IgD-negative memory B cell (primary cell): ENCODE measurements around the gene LIN7B. TPM values are rescaled to one million over a fixed set of nuclear protein-coding genes. Genes with fewer than 3 reads are reported as not detected.

Experiments
- H3K27ac Mint-ChIP-seq, 3 donors: one replicate each; pipeline ENCODE4 v1.8.0; 2020 to 2022; ENCODE audit warnings: mild to moderate bottlenecking in 3 of 3, mixed read lengths in 3 of 3, moderate library complexity in 1 of 3
- H3K27me3 Mint-ChIP-seq: one replicate; pipeline ENCODE4 v1.8.0; 2021; ENCODE audit warnings: mixed read lengths
- H3K36me3 Mint-ChIP-seq: one replicate; pipeline ENCODE4 v1.8.0; 2020; ENCODE audit warnings: mild to moderate bottlenecking, mixed read lengths
- H3K4me1 Mint-ChIP-seq, 3 donors: one replicate each; pipeline ENCODE4 v1.8.0; 2020 to 2022; ENCODE audit warnings: mixed read lengths in 3 of 3, mild to moderate bottlenecking in 1 of 3
- H3K4me3 Mint-ChIP-seq, 4 donors: one replicate each; pipeline ENCODE4 v1.8.0; 2020 to 2022; ENCODE audit warnings: mild to moderate bottlenecking in 4 of 4, mixed read lengths in 4 of 4, moderate library complexity in 3 of 4
- H3K9me3 Mint-ChIP-seq, 3 donors: one replicate each; pipeline ENCODE4 v1.8.0; 2020 to 2021; ENCODE audit warnings: mixed read lengths in 3 of 3, mild to moderate bottlenecking in 1 of 3
- polyA plus RNA-seq: library from polyadenylated mRNA; unstranded; fragments of 300-500 nt; fragmentation: Illumina TruSeq; gene quantifications from one replicate; pipeline ENCODE4 v1.2.3, GENCODE V29; 2021

LIN7B gene
- polyA plus RNA-seq, 1 donor from 2014 or later: 8.3 TPM

DNA sequence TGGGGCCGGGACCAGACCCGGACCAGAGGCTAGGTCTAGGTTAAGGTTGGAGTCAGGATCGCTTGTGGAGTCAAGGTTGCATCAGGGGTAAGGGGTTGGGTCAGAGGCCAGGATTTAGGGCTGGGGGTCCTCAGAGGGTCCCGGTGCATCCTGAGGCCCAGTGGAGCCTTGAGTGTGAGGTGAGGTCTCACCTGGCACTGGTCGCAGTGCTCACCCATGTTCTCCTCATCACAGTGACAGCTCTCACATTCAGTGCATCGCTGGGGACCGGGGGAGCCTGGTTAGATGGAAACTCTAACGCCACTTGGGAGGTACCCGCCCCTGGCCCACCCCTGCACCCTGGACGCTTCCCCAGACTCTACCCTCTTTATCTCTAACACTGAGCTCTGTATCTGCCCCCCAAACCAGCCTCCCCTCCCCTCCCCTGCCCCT is 38.0 kb downstream of the LIN7B start:
- H3K27ac Mint-ChIP-seq: no peak overlapping the region
- H3K4me3 Mint-ChIP-seq: peak overlapping the region in 3 of 4 donors; percentile 66 to 76 (median 72)
- H3K9me3 Mint-ChIP-seq: peaks cover 3 to 8% (median 8%) of the 10 kb centered on the region in 3 donors
- peaks cover 7 to 12% (median 8%) of the 10 kb centered on the region in 3 donors for H3K4me1 Mint-ChIP-seq
- peaks cover 41% of the 10 kb centered on the region for H3K27me3 Mint-ChIP-seq
- no peaks in the 10 kb centered on the region for H3K36me3 Mint-ChIP-seq

DNA sequence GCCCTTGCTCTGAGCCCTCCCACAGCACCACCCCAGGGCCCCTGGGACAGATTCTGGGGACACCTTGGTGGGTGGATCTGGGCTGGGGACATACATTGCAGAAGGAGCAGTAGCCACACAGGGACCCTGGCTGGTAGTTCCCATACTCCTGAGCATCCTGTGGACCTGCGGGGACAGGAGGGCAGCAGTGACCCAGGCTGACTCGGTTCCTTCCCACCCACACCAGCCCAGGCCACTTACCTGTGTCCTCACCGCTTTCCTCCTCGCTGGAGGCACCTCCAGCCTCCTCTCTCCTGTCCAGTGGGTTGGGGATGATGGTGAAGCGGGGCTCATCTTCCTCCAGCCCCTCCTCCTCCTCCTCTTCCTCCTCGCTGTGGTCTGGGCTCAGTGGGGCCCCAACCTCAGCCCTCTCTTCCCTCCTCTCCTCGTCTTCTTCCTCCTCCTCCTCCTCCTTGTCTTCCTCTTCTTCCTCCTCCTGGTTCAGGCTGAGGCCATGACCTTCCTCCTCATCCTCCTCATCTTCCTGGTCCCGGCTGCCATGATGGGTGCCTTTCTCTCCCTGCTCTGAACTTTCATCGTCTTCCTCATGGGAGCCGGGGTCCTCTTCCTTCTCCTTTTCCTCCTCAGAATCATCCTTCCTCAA is 39.1 kb downstream of the LIN7B start:
- H3K36me3 Mint-ChIP-seq: no peaks in the 10 kb centered on the region
- H3K4me1 Mint-ChIP-seq: peaks cover 9 to 12% (median 10%) of the 10 kb centered on the region in 3 donors
- H3K27me3 Mint-ChIP-seq: peaks cover 39% of the 10 kb centered on the region
- H3K9me3 Mint-ChIP-seq: peaks cover 3 to 8% (median 7%) of the 10 kb centered on the region in 3 donors
- H3K4me3 Mint-ChIP-seq: peak overlapping the region in 2 of 4 donors; percentile 36 to 69
- peak overlapping the region in 1 of 3 donors; percentile 33 for H3K27ac Mint-ChIP-seq

GRCh38 chr19:49154279-49154678 is 40.1 kb downstream of the LIN7B start:
- peak overlapping the region in 1 of 4 donors; percentile 36 for H3K4me3 Mint-ChIP-seq
- peaks cover 3 to 8% (median 5%) of the 10 kb centered on the region in 3 donors for H3K9me3 Mint-ChIP-seq
- peaks cover 34% of the 10 kb centered on the region for H3K27me3 Mint-ChIP-seq
- peak overlapping the region in 1 of 3 donors; percentile 33 for H3K27ac Mint-ChIP-seq
- peaks cover 8 to 10% (median 9%) of the 10 kb centered on the region in 3 donors for H3K4me1 Mint-ChIP-seq
- H3K36me3 Mint-ChIP-seq: no peaks in the 10 kb centered on the region

GRCh38 chr19:49155005-49155819 is 41.0 kb downstream of the LIN7B start, which contains the start of gene HRC:
TSS of gene HRC (minus strand) at chr19:49155396. CDS start at chr19:49155237, 159 bp downstream.
- H3K4me3 Mint-ChIP-seq: peak within 1 kb of the TSS in 2 of 4 donors; percentile 36 to 39
- peaks cover 3 to 8% (median 5%) of the 10 kb centered on the region in 3 donors for H3K9me3 Mint-ChIP-seq
- peak within 1 kb of the TSS in 1 of 3 donors; percentile 33 for H3K27ac Mint-ChIP-seq
- peaks cover 30% of the 10 kb centered on the region for H3K27me3 Mint-ChIP-seq
- no peaks in the 10 kb centered on the region for H3K36me3 Mint-ChIP-seq
- peaks cover 7 to 9% (median 8%) of the 10 kb centered on the region in 3 donors for H3K4me1 Mint-ChIP-seq

GRCh38 chr19:49155820-49156346 is 41.7 kb downstream of the LIN7B start:
- H3K27me3 Mint-ChIP-seq: peaks cover 34% of the 10 kb centered on the region
- peaks cover 3 to 8% (median 5%) of the 10 kb centered on the region in 3 donors for H3K9me3 Mint-ChIP-seq
- no peak overlapping the region for H3K27ac Mint-ChIP-seq
- H3K4me3 Mint-ChIP-seq: peak overlapping the region in 1 of 4 donors; percentile 39
- peaks cover 7 to 11% (median 9%) of the 10 kb centered on the region in 3 donors for H3K4me1 Mint-ChIP-seq
- no peaks in the 10 kb centered on the region for H3K36me3 Mint-ChIP-seq

- Mint-ChIP-seq H3K36me3 (no peaks in the 10 kb centered on the region), H3K9me3 (peaks cover 2 to 8% (median 3%) of the 10 kb centered on the region in 3 donors), H3K27me3 (peaks cover 31% of the 10 kb centered on the region), H3K4me1 (peaks cover 3 to 7% (median 3%) of the 10 kb centered on the region in 3 donors), H3K27ac (no peak within 1 kb of the TSS), H3K4me3 (peak within 1 kb of the TSS in 2 of 4 donors; percentile 64 to 78)
These were observed 43.5 kb downstream of the LIN7B start, which contains the start of gene TRPM4 for GRCh38 chr19:49157445-49158224. TSS of gene TRPM4 (plus strand) at chr19:49157792. CDS start at chr19:49157867, 75 bp downstream.

DNA sequence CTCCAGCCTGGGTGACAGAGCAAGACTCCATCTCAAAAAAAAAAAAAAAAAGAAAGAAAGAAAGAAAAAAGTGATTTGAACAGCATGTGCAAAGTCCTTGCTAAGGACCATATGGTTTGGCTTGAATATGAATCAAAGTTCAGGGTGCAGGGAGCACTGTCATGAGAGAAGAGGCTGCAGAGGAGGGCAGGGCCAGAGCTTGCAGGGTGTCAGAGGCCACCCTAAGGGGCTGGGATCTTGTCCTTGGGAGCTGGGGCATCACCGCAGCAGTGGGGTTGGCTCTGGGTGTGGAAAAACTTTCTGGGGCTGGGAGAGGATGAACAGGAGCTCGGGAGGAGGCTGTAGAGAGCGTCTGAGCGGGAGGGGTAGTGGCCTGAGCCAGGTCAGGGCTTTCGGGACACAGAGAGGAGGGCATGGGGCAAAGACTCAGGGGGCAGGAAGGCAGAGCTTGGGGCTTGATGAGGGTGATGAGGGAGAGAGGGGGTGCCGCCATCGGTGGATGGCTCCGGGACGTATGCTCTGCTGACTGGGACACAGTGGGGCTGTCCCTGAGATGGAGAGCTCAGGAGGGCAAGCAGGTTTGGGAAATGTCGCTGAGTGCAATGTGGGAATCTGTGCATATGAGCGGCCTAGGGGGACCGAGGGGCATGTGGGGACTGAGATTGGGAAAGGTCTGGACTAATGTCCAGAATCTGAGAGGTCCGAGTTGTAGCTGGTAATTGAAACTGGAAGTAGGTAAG is 46.5 kb downstream of the LIN7B start:
- H3K27me3 Mint-ChIP-seq: peaks cover 31% of the 10 kb centered on the region
- no peaks in the 10 kb centered on the region for H3K36me3 Mint-ChIP-seq
- H3K9me3 Mint-ChIP-seq: no peaks in the 10 kb centered on the region
- H3K4me3 Mint-ChIP-seq: peak overlapping the region in 1 of 4 donors; percentile 45
- H3K27ac Mint-ChIP-seq: peak overlapping the region in 1 of 3 donors; percentile 46
- H3K4me1 Mint-ChIP-seq: peaks cover 3 to 7% (median 3%) of the 10 kb centered on the region in 3 donors

GRCh38 chr19:49161987-49162386 is 47.8 kb downstream of the LIN7B start:
- Mint-ChIP-seq H3K27ac (no peak overlapping the region), H3K27me3 (peaks cover 28% of the 10 kb centered on the region), H3K4me3 (no peak overlapping the region), H3K36me3 (no peaks in the 10 kb centered on the region), H3K9me3 (no peaks in the 10 kb centered on the region), H3K4me1 (peaks cover 3 to 7% (median 3%) of the 10 kb centered on the region in 3 donors)

DNA sequence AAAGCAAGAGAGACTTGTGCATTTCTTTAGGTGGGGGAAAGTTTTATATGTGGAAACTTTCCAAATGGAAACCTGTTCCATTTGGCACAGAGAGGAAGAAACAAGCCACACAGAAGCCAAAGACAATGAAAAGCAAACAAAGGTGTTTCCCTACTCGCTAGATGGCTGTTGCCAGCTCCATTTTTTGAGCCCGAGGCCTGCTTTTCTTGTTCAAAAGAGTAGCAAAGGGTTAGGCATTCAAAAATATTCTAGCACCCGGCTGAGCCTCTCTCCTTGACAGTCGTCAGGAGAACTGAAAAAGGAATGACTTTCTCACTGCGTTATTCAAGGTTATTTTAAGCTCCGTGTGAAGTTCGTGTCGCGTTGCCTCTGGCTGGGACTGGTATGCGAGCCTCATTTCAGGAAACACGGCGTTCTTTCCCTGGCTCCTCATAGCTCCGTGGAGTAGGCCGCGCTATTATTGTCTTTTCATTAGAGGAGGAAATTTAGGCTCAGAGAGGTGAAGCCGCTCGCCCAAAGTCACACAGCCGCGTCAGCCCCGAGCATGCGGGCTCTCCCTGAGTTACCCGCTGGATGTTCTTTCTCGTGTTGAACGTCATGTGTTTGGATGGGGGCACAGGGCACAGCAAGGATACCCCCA is 51.1 kb downstream of the LIN7B start:
- H3K9me3 Mint-ChIP-seq: no peaks in the 10 kb centered on the region
- H3K36me3 Mint-ChIP-seq: no peaks in the 10 kb centered on the region
- no peak overlapping the region for H3K27ac Mint-ChIP-seq
- H3K4me3 Mint-ChIP-seq: peak overlapping the region in 1 of 4 donors; percentile 45
- peaks cover 0 to 3% (median 0%) of the 10 kb centered on the region in 3 donors for H3K4me1 Mint-ChIP-seq
- H3K27me3 Mint-ChIP-seq: peaks cover 12% of the 10 kb centered on the region

- H3K27ac Mint-ChIP-seq: no peak overlapping the region
- no peaks in the 10 kb centered on the region for H3K4me1 Mint-ChIP-seq
- no peaks in the 10 kb centered on the region for H3K36me3 Mint-ChIP-seq
- H3K4me3 Mint-ChIP-seq: no peak overlapping the region
- peaks cover 12% of the 10 kb centered on the region for H3K27me3 Mint-ChIP-seq
- H3K9me3 Mint-ChIP-seq: no peaks in the 10 kb centered on the region
These were observed 51.7 kb downstream of the LIN7B start for GRCh38 chr19:49165865-49166301.

DNA sequence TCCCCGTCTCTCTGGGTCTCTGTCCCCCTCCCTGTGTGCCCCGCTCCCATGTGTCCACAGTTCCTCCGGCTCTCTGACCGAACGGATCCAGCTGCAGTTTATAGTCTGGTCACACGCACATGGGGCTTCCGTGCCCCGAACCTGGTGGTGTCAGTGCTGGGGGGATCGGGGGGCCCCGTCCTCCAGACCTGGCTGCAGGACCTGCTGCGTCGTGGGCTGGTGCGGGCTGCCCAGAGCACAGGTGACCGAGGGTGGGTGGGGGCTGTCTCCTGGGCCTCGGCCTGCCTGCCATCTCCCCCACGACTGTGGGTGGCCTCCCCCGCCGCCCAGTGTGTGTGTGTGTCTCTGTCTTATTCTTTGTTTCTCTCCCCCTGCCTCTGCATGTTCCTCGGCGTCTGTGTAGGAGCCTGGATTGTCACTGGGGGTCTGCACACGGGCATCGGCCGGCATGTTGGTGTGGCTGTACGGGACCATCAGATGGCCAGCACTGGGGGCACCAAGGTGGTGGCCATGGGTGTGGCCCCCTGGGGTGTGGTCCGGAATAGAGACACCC is 53.8 kb downstream of the LIN7B start:
- Mint-ChIP-seq H3K27me3 (peaks cover 7% of the 10 kb centered on the region), H3K9me3 (no peaks in the 10 kb centered on the region), H3K4me1 (no peaks in the 10 kb centered on the region), H3K4me3 (no peak overlapping the region), H3K27ac (no peak overlapping the region), H3K36me3 (no peaks in the 10 kb centered on the region)
